ENCODE measurements around the gene RNF225.

RNF225 gene

DNA sequence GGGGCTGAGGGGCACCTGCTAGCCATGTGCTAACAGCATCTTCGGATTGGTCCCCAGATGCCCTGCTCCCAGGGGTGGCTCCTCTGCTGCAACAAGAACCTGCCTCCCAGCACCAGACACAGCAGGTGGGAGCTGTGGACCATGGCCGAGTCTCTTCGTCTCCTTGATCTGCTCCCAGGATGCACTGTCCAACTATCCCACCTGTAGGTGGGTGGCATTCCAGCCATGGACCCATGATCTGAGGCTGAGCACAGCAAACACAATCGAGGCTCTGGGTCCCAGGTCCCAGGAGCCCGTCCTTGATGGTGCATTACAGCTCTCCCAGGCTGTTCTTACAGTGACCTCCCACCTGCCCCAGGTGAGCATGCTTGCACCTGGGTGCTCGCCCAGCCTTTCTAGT lies 16.2 kb upstream of the RNF225 start:
- peak overlapping the region; percentile 81 for H3K4me3 ChIP-seq
- H3K9ac ChIP-seq = peak overlapping the region; percentile 89; the same call in 1 of the 2 replicates

DNA sequence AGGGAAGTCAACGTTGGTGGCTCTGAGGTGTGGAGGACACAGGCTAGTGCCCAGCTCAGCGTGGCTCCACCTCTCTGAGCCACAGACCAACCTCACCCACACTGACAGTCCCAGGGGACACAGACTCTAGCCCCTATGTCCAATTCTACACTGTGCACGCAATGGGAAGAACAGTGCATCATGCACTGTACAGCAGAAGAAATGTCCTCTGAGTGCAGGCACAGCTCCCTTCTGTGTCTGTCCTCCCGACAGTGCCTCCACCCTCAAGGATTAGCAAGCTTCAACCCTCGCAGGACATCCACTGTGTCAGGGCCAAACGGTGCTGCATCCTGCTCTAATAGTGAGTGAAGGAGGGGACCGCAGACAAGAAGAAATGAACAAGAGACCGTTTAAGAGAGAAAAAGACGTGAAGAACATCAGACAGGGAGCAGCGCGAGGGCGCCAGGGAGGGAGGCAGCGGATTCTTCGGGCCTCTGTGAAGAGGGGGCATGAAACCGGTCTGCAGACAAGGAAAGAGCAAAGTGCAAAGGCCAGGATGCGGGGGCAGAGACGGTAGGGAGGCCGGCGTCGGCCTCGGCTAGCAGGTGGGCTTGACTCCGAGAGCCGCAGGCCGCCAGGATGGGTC lies 15.3 kb upstream of the RNF225 start:
- H3K4me2 ChIP-seq = peak overlapping the region; percentile 99
- no peaks in the 10 kb centered on the region for H3K27me3 ChIP-seq
- peaks cover 47% of the 10 kb centered on the region for H3K4me1 ChIP-seq
- H3K27ac ChIP-seq = peak overlapping the region; percentile 94
- TF ChIP-seq Cebpa-rat (IDR thresholded peaks at IDR 0.05) = no peak
- peak overlapping the region; percentile 81 for H3K4me3 ChIP-seq
- H3K9me3 ChIP-seq = no peaks in the 10 kb centered on the region
- H3K36me3 ChIP-seq = no peaks in the 10 kb centered on the region
- no peaks in the 10 kb centered on the region for H4K20me1 ChIP-seq
- peak overlapping the region; percentile 89 for H3K9ac ChIP-seq

More for the DNA sequence above, 16.2 kb upstream of the RNF225 start:
- Histone ChIP-seq H3K27ac (peak overlapping the region; percentile 8; the same call in 1 of the 2 replicates), H3K4me2 (peak overlapping the region; percentile 99), H3K27me3 (no peaks in the 10 kb centered on the region), H4K20me1 (no peaks in the 10 kb centered on the region), H3K36me3 (no peaks in the 10 kb centered on the region), H3K9me3 (no peaks in the 10 kb centered on the region), H3K4me1 (peaks cover 46% of the 10 kb centered on the region)
- no peak for TF ChIP-seq Cebpa-rat (IDR thresholded peaks at IDR 0.05)

DNA sequence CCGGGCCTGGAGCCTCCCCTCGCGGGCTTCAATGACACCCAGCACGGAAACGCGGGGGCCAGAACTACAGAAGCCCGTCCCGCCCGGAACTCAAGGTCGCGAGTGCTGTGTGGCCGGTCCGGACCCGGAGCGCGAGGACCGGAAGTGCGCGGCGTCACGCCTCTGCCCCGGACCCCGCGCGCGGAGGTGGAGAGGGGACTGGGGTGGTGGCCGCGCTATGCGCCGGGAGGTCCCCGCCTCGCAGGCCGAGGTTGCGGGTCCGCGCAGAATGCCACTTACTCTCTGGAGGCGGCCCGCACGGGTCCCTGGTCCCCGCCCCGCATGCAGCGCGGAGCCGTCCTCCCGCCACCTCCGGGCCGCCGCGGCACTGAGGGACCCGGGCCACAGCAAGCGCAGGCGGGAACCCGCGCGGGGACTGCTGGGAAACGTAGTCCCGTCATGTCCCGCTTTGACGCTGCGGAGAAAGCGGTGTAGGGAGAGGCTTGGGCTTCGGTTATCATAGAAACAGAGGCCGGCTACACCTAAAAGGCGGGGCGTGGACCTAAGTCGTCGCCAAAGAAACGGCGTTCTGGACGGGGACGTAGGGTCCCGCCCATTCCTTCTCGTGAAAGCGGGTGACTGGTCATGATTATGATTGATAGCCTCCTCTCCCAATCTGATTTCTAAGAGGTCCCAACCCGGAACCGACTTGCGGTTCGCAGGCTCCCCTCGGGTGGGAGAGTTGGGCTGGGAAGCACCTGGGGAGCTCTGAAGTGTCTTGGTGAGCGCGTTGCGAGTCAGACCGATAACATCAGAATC lies 14.6 kb upstream of the RNF225 start, which contains the start of gene ZNF837:
ZNF837 (minus strand) TSS at position 369 of the 798 bp plus-strand sequence. CDS start 11,698 bp downstream, outside the sequence.
- Histone ChIP-seq H3K27me3 (no peaks in the 10 kb centered on the region), H3K9me3 (no peaks in the 10 kb centered on the region), H3K9ac (peak within 1 kb of the TSS; percentile 89), H3K4me3 (peak within 1 kb of the TSS; percentile 81), H3K4me1 (peaks cover 54% of the 10 kb centered on the region), H3K36me3 (no peaks in the 10 kb centered on the region), H4K20me1 (no peaks in the 10 kb centered on the region), H3K27ac (peak within 1 kb of the TSS; percentile 94), H3K4me2 (peak within 1 kb of the TSS; percentile 99)
- TF ChIP-seq Cebpa-rat (IDR thresholded peaks at IDR 0.05) = no peak

DNA sequence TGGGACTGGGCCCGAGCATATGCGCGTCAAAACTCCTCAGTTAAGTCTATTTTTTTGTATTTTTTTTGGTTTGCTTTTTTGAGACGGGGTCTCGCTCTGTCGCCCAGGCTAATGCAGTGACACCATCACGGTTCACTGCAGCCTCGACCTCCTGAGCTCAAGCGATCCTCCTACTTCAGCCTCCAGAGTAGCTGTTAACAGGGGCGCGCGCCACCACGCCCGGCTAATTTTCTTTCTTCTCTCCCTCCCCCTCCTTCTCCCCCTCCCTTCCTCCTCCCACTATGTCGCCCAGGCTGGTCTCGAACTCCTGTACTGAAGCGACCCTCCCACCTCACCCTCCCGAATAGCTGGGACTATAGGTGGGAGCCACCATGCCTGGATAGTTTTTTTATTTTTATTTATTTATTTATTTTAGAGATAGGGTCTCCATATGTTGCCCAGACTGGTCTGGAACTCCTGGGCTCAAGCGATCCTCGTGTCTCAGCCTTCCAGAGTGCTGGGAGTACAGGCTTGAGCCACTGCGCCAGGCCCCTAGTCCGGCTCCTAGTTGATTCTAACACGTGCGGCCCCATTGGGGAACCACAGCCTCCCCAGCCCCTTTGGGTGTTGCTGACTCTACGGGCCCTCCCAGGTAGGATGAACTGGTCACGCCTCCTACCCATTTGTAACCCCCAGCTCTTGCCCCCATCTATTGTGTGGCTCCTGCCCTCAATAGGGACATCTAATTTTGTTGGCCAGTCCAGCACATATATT lies 13.8 kb upstream of the RNF225 start:
- Histone ChIP-seq H3K27me3 (no peaks in the 10 kb centered on the region), H3K9me3 (no peaks in the 10 kb centered on the region), H3K36me3 (no peaks in the 10 kb centered on the region), H3K4me2 (peak overlapping the region; percentile 97), H3K4me3 (peak overlapping the region; percentile 81), H3K9ac (peak overlapping the region; percentile 79), H3K27ac (peak overlapping the region; percentile 94), H3K4me1 (peaks cover 62% of the 10 kb centered on the region), H4K20me1 (no peaks in the 10 kb centered on the region)
- no peak for TF ChIP-seq Cebpa-rat (IDR thresholded peaks at IDR 0.05)

DNA sequence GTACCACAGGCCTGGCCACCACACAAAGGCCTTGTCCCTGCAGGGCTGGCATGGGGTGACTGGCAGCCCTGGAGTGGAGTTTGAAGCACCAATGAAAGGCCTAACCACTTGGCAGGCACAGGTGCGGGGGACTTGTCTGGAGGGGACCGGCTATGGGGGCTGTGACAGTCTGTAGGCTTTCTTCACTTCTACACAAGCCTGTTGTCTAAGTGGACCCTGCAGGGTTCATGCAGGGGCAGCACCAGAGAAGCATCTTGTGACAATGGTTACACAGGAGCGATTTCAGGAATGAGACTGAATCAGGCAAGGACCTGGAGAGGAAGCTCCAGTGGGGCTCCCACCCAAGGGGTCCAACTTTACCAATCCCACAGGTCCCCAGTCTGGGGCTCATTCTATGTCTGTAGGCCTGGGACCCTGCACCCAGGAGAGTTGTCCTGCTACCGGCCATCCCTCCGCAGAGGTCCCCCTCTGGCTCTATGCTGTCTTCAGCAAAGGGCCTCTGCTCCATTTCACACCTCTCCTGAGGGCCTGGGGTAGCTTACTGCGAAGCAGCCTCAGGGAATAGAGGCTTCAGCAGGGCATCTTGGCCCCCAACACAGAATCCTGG lies 12.4 kb upstream of the RNF225 start:
- Histone ChIP-seq H3K9me3 (no peaks in the 10 kb centered on the region), H3K27me3 (no peaks in the 10 kb centered on the region), H3K4me1 (peaks cover 66% of the 10 kb centered on the region), H3K4me2 (peak overlapping the region; percentile 97), H3K4me3 (peak overlapping the region; percentile 81; the same call in 1 of the 2 replicates), H3K27ac (peak overlapping the region; percentile 94), H3K36me3 (peaks cover 3% of the 10 kb centered on the region), H3K9ac (peak overlapping the region; percentile 79), H4K20me1 (peaks cover 10% of the 10 kb centered on the region)
- no peak for TF ChIP-seq Cebpa-rat (IDR thresholded peaks at IDR 0.05)

DNA sequence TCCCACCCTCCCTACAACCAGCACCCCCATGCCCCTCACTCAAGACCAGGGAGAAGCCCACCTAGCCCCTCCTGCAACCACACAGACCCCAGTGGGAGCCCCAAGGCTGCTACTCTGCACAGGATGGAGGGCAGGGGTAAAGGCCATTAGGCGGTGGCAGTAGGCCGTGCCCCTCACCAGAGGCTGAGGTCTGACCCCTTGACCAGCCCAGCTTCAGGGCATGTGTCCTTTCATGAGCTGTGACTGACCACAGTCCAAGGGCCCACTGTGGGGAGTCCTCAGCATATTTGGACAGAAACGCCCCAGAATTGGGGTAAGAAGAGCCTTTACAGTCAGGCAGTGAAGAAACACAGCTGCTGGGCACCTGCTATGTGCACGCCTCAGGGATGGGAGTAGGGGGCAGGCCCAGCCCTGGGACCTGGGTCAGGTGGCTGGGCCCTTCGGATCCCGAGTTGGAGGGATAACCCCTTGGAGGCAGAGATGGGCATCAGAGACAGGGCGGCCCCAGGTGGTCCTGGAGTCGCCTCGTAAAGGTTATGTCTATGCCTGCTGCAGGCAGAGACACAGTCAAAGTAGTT lies 10.1 kb upstream of the RNF225 start:
- Histone ChIP-seq H3K4me3 (peak overlapping the region; percentile 94), H3K9me3 (no peaks in the 10 kb centered on the region), H3K27me3 (no peaks in the 10 kb centered on the region), H3K27ac (peak overlapping the region; percentile 98), H3K4me2 (peak overlapping the region; percentile 95), H3K4me1 (peaks cover 70% of the 10 kb centered on the region), H4K20me1 (peaks cover 33% of the 10 kb centered on the region), H3K9ac (peak overlapping the region; percentile 98), H3K36me3 (peaks cover 26% of the 10 kb centered on the region)
- TF ChIP-seq Cebpa-rat (IDR thresholded peaks at IDR 0.05) = no peak

DNA sequence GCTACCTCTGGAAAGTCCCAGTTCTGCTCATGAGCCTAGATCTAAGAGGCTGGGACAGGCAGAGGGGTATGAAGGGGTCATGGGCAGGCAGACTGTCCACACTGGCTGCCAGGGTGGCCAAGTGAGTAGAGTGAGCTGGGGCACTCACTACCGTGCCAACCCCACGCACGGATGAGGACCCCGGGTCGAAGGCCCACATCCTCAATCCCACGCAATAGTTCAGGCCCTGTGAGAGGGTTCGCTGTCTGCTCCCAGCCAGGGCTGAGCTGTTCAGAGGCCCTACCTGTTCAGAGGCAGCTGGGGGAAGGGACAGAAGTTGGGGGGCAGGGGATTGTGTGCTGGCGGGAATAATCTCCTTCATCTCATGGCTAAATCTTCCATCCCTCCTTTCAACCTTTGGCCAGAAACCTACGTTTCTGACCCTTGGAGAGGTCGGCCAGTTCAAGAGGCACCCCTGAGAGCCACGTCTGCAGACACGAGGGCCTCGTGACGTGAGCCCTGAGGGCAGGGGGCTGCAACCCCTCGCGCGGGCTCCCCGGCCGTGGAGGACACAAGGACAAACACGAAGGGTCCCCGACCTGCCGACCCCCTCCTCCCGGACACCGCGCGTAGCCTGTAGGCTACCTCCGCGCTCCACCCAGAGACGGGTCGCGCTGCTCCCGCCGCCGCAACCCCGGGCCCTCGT lies 9.4 kb upstream of the RNF225 start:
- peak overlapping the region; percentile 95 for H3K4me2 ChIP-seq
- H3K36me3 ChIP-seq = peaks cover 32% of the 10 kb centered on the region
- H3K27me3 ChIP-seq = no peaks in the 10 kb centered on the region
- peaks cover 76% of the 10 kb centered on the region for H3K4me1 ChIP-seq
- peak overlapping the region; percentile 98 for H3K9ac ChIP-seq
- H3K27ac ChIP-seq = peak overlapping the region; percentile 98
- H4K20me1 ChIP-seq = peaks cover 39% of the 10 kb centered on the region
- H3K4me3 ChIP-seq = peak overlapping the region; percentile 94
- TF ChIP-seq Cebpa-rat (IDR thresholded peaks at IDR 0.05) = no peak
- no peaks in the 10 kb centered on the region for H3K9me3 ChIP-seq

DNA sequence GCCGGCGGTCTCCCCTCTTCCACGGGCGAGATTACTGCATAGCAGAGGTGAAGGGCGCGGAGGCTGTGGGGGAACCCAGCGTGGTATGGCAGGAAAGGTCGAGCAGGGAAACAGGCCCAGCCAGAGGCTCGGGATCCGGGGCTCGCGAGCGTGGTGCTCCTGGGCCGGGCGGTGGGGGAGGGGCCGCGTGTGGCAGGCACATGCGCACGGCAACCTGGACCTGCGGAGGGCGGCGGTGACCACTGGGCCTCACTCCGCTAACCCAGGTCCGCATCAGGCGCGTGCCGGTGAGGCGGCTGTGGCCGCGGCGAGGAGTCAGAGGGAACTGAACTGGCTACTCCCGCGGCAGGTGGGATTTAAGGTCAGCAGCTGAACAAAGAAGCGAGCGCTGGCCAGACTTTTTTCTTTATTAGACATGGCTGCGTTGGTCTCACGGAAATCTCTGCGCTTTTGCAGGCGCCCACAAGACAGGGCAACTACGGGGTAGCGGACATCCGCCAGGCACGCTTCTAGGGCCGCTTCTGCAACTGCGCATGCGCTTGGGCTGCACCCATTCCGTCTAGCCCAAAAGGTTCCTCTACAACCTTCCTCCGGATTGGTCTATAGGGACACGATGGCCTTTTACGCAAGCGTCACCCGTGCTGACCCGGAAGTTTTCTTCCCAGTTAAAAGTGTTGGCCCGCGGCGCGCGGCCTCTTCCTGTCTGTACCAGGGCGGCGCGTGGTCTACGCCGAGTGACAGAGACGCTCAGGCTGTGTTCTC lies 8.7 kb upstream of the RNF225 start, which contains the start of gene RPS5:
RPS5 (plus strand) TSS at position 694 of the 762 bp plus-strand sequence. CDS start 869 bp downstream, outside the sequence.
- Histone ChIP-seq H3K9ac (peak within 1 kb of the TSS; percentile 98), H3K27ac (peak within 1 kb of the TSS; percentile 98), H3K9me3 (no peaks in the 10 kb centered on the region), H3K36me3 (peaks cover 39% of the 10 kb centered on the region), H4K20me1 (peaks cover 46% of the 10 kb centered on the region), H3K4me1 (peaks cover 76% of the 10 kb centered on the region), H3K4me3 (peak within 1 kb of the TSS; percentile 94), H3K27me3 (no peaks in the 10 kb centered on the region), H3K4me2 (peak within 1 kb of the TSS; percentile 97)
- TF ChIP-seq Cebpa-rat (IDR thresholded peaks at IDR 0.05) = no peak; the same call in 1 of the 2 replicates

All from BLaER1 (cell line).